HEK293 (cell line): ENCODE results near the gene SRL.
"Not testable (repeated sequence)": the region's sequence is repeated elsewhere in the genome, so short reads cannot be mapped to it uniquely, and the experiment has no call there.

ENCODE experiments used
- CTCF ChIA-PET: fragments of 350-600 bp; formaldehyde crosslinking; extraction: SDS; loops from one replicate; lab custom pipeline; 2021; ENCODE audit warnings: antibody characterized with exemption; lab: Yijun Ruan, JAX
- POLR2A ChIA-PET: fragments of 300-600 bp; formaldehyde crosslinking; extraction: SDS; loops from one replicate; lab custom pipeline; 2020; ENCODE audit warnings: antibody characterized with exemption, inconsistent platforms; lab: Yijun Ruan, JAX
- H3K27ac ChIP-seq: fragments of 200-500 bp; sonication (Bioruptor generic); 2 replicates; pipeline ENCODE4 v1.5.1; 2014; ENCODE audit warnings: low read depth, low read length, control low read depth, inconsistent platforms; ENCODE audit errors: extremely low read depth
- H3K36me3 ChIP-seq, 2 experiments: fragments of 200-500 bp in 1 of 2; sonication (Bioruptor generic) in 1 of 2; 1 replicate in 1 of 2; 2 replicates in 1 of 2; pipeline ENCODE4 v1.5.1; 2014 to 2017; ENCODE audit warnings: inconsistent platforms in 2 of 2, low read length in 2 of 2; ENCODE audit not compliant: control insufficient read depth in 2 of 2, insufficient read depth in 1 of 2
- H3K4me1 ChIP-seq: fragments of 200-500 bp; sonication (Bioruptor generic); 2 replicates; pipeline ENCODE4 v1.5.1; 2014; ENCODE audit warnings: mild to moderate bottlenecking, low read length, inconsistent platforms; ENCODE audit not compliant: control insufficient read depth, insufficient read depth
- H3K4me3 ChIP-seq: 2 replicates; pipeline ENCODE4 v1.5.1; 2011; ENCODE audit warnings: low read depth, mild to moderate bottlenecking, control low read depth, low read length, moderate library complexity
- H3K9me3 ChIP-seq: fragments of 200-500 bp; sonication (Bioruptor generic); 2 replicates; pipeline ENCODE4 v1.5.1; 2014; ENCODE audit warnings: low read depth, low read length, inconsistent platforms; ENCODE audit not compliant: control insufficient read depth, insufficient read depth
- WT1 ChIP-seq: fragments of 450-650 bp; formaldehyde crosslinking; IDR thresholded peaks from 2 replicates; pipeline ENCODE4 v1.5.1; 2016; ENCODE audit warnings: missing biosample characterization, missing genetic modification characterization
- ZBTB48 ChIP-seq: fragments of 450-650 bp; formaldehyde crosslinking; IDR thresholded peaks from 2 replicates; pipeline ENCODE4 v1.5.1; 2016; ENCODE audit warnings: missing biosample characterization, missing genetic modification characterization
- ZIC2 ChIP-seq: fragments of 450-650 bp; formaldehyde crosslinking; IDR thresholded peaks from 2 replicates; pipeline ENCODE4 v1.5.1; 2016; ENCODE audit warnings: missing biosample characterization, missing genetic modification characterization
- ZNF140 ChIP-seq: fragments of 450-650 bp; formaldehyde crosslinking; IDR thresholded peaks from 2 replicates; pipeline ENCODE4 v1.5.1; 2016; ENCODE audit warnings: missing biosample characterization, missing genetic modification characterization
- ZNF146 ChIP-seq: fragments of 450-650 bp; formaldehyde crosslinking; IDR thresholded peaks from 2 replicates; pipeline ENCODE4 v1.5.1; 2016; ENCODE audit warnings: missing biosample characterization, missing genetic modification characterization
- ZNF311 ChIP-seq: fragments of 450-650 bp; formaldehyde crosslinking; IDR thresholded peaks from 2 replicates; pipeline ENCODE4 v1.5.1; 2017; ENCODE audit warnings: missing biosample characterization, missing genetic modification characterization, borderline replicate concordance
- ZNF341 ChIP-seq: fragments of 450-650 bp; formaldehyde crosslinking; IDR thresholded peaks from 2 replicates; pipeline ENCODE4; 2016; ENCODE audit warnings: low read depth, missing biosample characterization, missing genetic modification characterization
- ZNF416 ChIP-seq: fragments of 450-650 bp; formaldehyde crosslinking; IDR thresholded peaks from 2 replicates; pipeline ENCODE4 v1.5.1; 2016; ENCODE audit warnings: missing biosample characterization, missing genetic modification characterization
- ZNF600 ChIP-seq: fragments of 450-650 bp; formaldehyde crosslinking; IDR thresholded peaks from 2 replicates; pipeline ENCODE4 v1.5.1; 2016; ENCODE audit warnings: missing biosample characterization, missing genetic modification characterization
- ZNF658 ChIP-seq: fragments of 450-650 bp; formaldehyde crosslinking; IDR thresholded peaks from 2 replicates; pipeline ENCODE4; 2016; ENCODE audit warnings: missing biosample characterization, missing genetic modification characterization
- ZNF707 ChIP-seq: fragments of 450-650 bp; formaldehyde crosslinking; IDR thresholded peaks from 2 replicates; pipeline ENCODE4 v1.5.1; 2016; ENCODE audit warnings: missing biosample characterization, missing genetic modification characterization
- ZNF768 ChIP-seq: fragments of 450-650 bp; formaldehyde crosslinking; IDR thresholded peaks from 2 replicates; pipeline ENCODE4 v1.5.1; 2018; ENCODE audit warnings: missing biosample characterization, mild to moderate bottlenecking, missing genetic modification characterization
- ZNF843 ChIP-seq: fragments of 450-650 bp; formaldehyde crosslinking; IDR thresholded peaks from 2 replicates; pipeline ENCODE4 v1.5.1; 2016; ENCODE audit warnings: missing biosample characterization, missing genetic modification characterization
- TF ChIP-seq, protein P1 (sequence below): fragments of 450-650 bp; formaldehyde crosslinking; IDR thresholded peaks from 2 replicates; pipeline ENCODE4 v1.5.1; 2016; ENCODE audit warnings: missing biosample characterization, missing genetic modification characterization, borderline replicate concordance
- TF ChIP-seq, protein P2 (sequence below): fragments of 450-650 bp; formaldehyde crosslinking; IDR thresholded peaks from 2 replicates; pipeline ENCODE4 v1.5.1; 2016; ENCODE audit warnings: missing biosample characterization, missing genetic modification characterization
- TF ChIP-seq, protein P3 (sequence below): fragments of 450-650 bp; formaldehyde crosslinking; IDR thresholded peaks from 2 replicates; pipeline ENCODE4 v1.5.1; 2016; ENCODE audit warnings: missing biosample characterization, missing genetic modification characterization

Gene SRL

DNA sequence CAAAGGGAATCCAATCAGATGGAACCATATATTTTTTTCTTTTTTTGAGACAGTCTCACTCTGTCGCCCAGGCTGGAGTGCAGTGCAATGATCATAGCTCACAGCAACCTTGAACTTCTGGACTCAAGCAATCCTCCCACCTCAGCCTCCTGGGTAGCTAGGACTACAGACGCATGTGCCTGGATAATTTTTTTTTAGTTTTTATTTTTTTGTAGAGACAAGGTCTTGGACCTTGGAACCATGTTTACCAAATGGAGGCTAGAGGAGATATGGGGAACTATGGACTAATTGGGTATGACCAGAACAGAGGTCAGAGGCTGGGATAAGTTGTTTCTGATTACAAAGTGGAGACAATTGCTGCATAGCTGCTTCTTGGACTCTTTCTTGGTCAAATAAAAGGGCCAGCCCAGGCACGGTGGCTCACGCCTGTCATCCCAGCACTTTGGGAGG is 84.5 kb downstream of the SRL start (continued):
- TF ChIP-seq, protein P1, sequence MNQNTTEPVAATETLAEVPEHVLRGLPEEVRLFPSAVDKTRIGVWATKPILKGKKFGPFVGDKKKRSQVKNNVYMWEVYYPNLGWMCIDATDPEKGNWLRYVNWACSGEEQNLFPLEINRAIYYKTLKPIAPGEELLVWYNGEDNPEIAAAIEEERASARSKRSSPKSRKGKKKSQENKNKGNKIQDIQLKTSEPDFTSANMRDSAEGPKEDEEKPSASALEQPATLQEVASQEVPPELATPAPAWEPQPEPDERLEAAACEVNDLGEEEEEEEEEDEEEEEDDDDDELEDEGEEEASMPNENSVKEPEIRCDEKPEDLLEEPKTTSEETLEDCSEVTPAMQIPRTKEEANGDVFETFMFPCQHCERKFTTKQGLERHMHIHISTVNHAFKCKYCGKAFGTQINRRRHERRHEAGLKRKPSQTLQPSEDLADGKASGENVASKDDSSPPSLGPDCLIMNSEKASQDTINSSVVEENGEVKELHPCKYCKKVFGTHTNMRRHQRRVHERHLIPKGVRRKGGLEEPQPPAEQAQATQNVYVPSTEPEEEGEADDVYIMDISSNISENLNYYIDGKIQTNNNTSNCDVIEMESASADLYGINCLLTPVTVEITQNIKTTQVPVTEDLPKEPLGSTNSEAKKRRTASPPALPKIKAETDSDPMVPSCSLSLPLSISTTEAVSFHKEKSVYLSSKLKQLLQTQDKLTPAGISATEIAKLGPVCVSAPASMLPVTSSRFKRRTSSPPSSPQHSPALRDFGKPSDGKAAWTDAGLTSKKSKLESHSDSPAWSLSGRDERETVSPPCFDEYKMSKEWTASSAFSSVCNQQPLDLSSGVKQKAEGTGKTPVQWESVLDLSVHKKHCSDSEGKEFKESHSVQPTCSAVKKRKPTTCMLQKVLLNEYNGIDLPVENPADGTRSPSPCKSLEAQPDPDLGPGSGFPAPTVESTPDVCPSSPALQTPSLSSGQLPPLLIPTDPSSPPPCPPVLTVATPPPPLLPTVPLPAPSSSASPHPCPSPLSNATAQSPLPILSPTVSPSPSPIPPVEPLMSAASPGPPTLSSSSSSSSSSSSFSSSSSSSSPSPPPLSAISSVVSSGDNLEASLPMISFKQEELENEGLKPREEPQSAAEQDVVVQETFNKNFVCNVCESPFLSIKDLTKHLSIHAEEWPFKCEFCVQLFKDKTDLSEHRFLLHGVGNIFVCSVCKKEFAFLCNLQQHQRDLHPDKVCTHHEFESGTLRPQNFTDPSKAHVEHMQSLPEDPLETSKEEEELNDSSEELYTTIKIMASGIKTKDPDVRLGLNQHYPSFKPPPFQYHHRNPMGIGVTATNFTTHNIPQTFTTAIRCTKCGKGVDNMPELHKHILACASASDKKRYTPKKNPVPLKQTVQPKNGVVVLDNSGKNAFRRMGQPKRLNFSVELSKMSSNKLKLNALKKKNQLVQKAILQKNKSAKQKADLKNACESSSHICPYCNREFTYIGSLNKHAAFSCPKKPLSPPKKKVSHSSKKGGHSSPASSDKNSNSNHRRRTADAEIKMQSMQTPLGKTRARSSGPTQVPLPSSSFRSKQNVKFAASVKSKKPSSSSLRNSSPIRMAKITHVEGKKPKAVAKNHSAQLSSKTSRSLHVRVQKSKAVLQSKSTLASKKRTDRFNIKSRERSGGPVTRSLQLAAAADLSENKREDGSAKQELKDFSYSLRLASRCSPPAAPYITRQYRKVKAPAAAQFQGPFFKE (tag by site-specific recombination) = no peak
- no peak for TF ChIP-seq ZNF843 (tag by site-specific recombination)
- no peak for TF ChIP-seq ZNF600 (tag by site-specific recombination)
- TF ChIP-seq, all 188 proteins: peak for 0

DNA sequence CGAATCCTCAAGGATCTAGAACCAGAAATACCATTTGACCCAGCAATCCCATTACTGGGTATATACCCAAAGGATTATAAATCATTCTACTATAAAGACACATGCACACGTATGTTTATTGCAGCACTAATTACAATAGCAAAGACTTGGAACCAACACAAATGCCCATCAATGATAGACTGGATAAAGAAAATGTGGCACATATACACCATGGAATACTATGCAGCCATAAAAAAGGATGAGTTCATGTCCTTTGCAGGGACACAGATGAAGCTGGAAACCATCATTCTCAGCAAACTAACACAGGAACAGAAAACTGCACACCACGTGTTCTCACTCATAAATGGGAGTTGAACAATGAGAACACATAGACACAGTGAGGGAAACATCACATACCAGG is 85.4 kb downstream of the SRL start:
- H3K4me1 ChIP-seq, H3K36me3 ChIP-seq, H3K9me3 ChIP-seq, H3K27ac ChIP-seq, H3K4me3 ChIP-seq, CTCF ChIA-PET: not testable (repeated sequence)
- POLR2A ChIA-PET = interaction anchor here (0.6 kb wide), 1 partner anchor 7 kb away, joined by 3 read pairs; no protein-coding TSS in a partner anchor
- peak; percentile 99 for TF ChIP-seq ZNF146 (tag by site-specific recombination)
- TF ChIP-seq, protein P2, sequence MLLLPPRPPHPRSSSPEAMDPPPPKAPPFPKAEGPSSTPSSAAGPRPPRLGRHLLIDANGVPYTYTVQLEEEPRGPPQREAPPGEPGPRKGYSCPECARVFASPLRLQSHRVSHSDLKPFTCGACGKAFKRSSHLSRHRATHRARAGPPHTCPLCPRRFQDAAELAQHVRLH (tag by site-specific recombination) = peak; percentile 55; the same call in 1 of the 2 replicates

DNA sequence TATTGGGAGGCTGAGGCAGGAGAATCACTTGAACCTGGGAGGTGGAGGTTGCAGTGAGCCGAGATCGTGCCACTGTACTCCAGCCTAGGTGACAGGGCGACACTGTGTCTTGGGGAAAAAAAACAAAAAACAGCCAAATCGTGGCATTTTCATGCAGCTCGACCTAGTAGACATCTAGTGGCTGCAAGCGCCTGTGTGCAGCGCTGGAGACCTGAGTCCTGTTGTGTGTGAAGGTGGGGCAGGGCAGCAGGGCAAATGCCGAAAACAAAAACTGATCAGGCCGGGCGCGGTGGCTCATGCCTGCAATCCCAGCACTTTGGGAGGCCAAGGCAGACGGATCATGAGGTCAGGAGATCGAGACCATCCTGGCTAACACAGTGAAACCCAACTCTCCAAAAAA is 88.5 kb downstream of the SRL start:
- H3K36me3 ChIP-seq, H3K4me1 ChIP-seq, POLR2A ChIA-PET, H3K9me3 ChIP-seq, H3K27ac ChIP-seq, H3K4me3 ChIP-seq, CTCF ChIA-PET: not testable (repeated sequence)

DNA sequence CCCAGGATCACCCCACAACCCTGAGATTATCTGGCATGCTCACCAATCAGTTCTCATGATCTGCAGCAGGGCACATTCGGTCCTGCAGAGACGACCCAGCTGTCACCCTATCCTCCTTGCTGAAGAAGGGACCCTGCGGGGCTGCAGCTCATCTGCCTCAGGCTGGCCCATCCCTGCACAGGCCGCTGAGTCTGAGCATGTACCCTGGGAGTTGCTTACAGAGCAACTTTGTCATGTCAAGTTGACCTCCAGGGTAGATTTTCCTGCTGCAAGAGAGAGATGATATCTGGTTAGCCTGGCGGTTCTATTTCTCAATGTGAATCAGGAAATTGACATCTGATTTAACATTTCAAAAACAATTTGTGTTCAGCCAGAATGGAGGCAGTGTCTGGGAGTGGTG is 89.6 kb downstream of the SRL start:
- no peak overlapping the region for H3K4me3 ChIP-seq
- H3K36me3 ChIP-seq = no peaks in the 10 kb centered on the region
- CTCF ChIA-PET = no interaction called here
- no peak overlapping the region for H3K27ac ChIP-seq
- H3K4me1 ChIP-seq = no peaks in the 10 kb centered on the region
- no peaks in the 10 kb centered on the region for H3K9me3 ChIP-seq
- TF ChIP-seq ZNF311 = no peak
- peak; percentile 53 for TF ChIP-seq ZIC2 (tag by site-specific recombination)
- POLR2A ChIA-PET = interaction anchor here (0.7 kb wide), 1 partner anchor 66 kb away, joined by 3 read pairs; no protein-coding TSS in a partner anchor

DNA sequence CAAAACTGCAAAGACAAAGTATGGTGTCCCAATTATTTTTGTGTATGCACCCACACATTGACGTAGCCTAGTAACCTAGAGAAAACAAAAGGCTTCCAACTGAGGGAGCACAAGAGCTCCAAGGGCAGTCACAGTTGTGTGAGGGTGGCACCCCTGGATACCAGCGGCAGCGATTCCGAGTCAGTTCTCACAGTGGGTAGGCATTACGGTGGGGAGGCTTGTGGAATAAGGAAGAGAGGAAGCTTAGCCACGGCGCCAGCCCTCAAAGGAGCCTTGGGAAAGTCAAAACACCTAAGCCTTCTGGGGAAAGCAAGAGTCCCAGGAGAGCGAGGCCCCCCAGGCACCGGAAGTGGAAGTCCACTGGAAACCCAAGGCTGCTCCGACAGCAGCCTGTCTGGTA is 94.6 kb downstream of the SRL start:
- Histone ChIP-seq H3K9me3 (no peaks in the 10 kb centered on the region), H3K27ac (no peak overlapping the region), H3K36me3 (no peaks in the 10 kb centered on the region), H3K4me1 (no peaks in the 10 kb centered on the region), H3K4me3 (no peak overlapping the region)
- CTCF ChIA-PET = interaction anchor here (0.5 kb wide), 1 partner anchor 104 kb away, joined by 4 read pairs; no protein-coding TSS in a partner anchor
- POLR2A ChIA-PET = no interaction called here
- TF ChIP-seq ZBTB48 (tag by site-specific recombination) (no peak), ZNF341 (tag by site-specific recombination) (no peak), WT1 (no peak), ZNF768 (tag by site-specific recombination) (no peak), ZNF140 (tag by site-specific recombination) (no peak), ZNF707 (tag by site-specific recombination) (no peak), ZNF416 (no peak), ZNF658 (no peak)
- TF ChIP-seq, protein P3, sequence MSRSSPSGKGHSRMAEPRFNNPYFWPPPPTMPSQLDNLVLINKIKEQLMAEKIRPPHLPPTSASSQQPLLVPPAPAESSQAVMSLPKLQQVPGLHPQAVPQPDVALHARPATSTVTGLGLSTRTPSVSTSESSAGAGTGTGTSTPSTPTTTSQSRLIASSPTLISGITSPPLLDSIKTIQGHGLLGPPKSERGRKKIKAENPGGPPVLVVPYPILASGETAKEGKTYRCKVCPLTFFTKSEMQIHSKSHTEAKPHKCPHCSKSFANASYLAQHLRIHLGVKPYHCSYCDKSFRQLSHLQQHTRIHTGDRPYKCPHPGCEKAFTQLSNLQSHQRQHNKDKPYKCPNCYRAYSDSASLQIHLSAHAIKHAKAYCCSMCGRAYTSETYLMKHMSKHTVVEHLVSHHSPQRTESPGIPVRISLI (tag by site-specific recombination) = no peak
